Sigmoid colon (tissue), 7 donors: ENCODE measurements around the gene CT47A1. TPM values are rescaled to one million over a fixed set of nuclear protein-coding genes. Genes with fewer than 3 reads are reported as not detected.
"Not testable (repeated sequence)": the region's sequence is repeated elsewhere in the genome, so short reads cannot be mapped to it uniquely, and the experiment has no call there.

Experiments used
- DNase-seq: peaks from one replicate; pipeline ENCODE4 v3.0.0-alpha.2; 2019
- H3K27ac ChIP-seq, 4 donors: fragments of 200-600 bp; sonication (generic); one replicate each; pipeline ENCODE4 v1.5.1; 2016 to 2019; ENCODE audit warnings: mild to moderate bottlenecking in 1 of 4
- H3K27me3 ChIP-seq, 3 donors: fragments of 200-600 bp; sonication (generic); one replicate each; pipeline ENCODE4 v1.5.1; 2019; ENCODE audit warnings: mild to moderate bottlenecking in 1 of 3
- H3K36me3 ChIP-seq, 4 donors: fragments of 200-600 bp; sonication (generic); one replicate each; pipeline ENCODE4 v1.5.1; 2016 to 2019
- H3K4me1 ChIP-seq, 4 donors: fragments of 200-600 bp; sonication (generic); one replicate each; pipeline ENCODE4 v1.5.1; 2017 to 2019
- H3K4me3 ChIP-seq, 4 donors: fragments of 200-600 bp; sonication (generic); one replicate each; pipeline ENCODE4 v1.5.1; 2017 to 2019; ENCODE audit warnings: mild to moderate bottlenecking in 2 of 4, moderate library complexity in 1 of 4
- H3K9me3 ChIP-seq, 4 donors: fragments of 200-600 bp in 3 of 4; sonication (generic) in 3 of 4; one replicate each; pipeline versions ENCODE4 v1.5.1 to v1.6.1; 2013 to 2019
- CTCF ChIP-seq, 4 experiments: fragments of 450-650 bp in 3 of 4; fragments of 200-600 bp in 1 of 4; IDR thresholded peaks; one replicate each; pipeline ENCODE4 v1.5.1; 2016 to 2019; ENCODE audit warnings: antibody characterized with exemption in 4 of 4, mild to moderate bottlenecking in 3 of 4, moderate library complexity in 2 of 4
- EP300 ChIP-seq, 4 donors: sonication (generic); formaldehyde crosslinking; IDR thresholded peaks; one replicate each; pipeline ENCODE4 v1.6.1; 2017; ENCODE audit warnings: antibody characterized with exemption in 4 of 4
- POLR2A ChIP-seq, 2 donors: fragments of 450-650 bp; IDR thresholded peaks; one replicate each; pipeline ENCODE4 v1.6.1; 2016; ENCODE audit warnings: antibody characterized with exemption in 2 of 2, mild to moderate bottlenecking in 2 of 2, moderate library complexity in 2 of 2
- POLR2AphosphoS5 ChIP-seq, 4 donors: sonication (generic); formaldehyde crosslinking; IDR thresholded peaks; one replicate each; pipeline ENCODE4 v1.6.1; 2017; ENCODE audit warnings: antibody characterized with exemption in 4 of 4
- WGBS, 2 donors: extraction: QIAGEN DNeasy Blood & Tissue Kit; methylation state at CpG; one replicate each; pipeline ENCODE4 v1.1.7; 2013; 5-methylcytosine and 5-hydroxymethylcytosine counted together
- intact Hi-C: fragments of 100-400 bp; cut with DNase I; formaldehyde crosslinking; loops from one replicate; pipeline ENCODE4 v1.15.1; 2023
- polyA plus RNA-seq, 3 donors: library from polyadenylated mRNA; stranded (reverse); fragments of 200-250 nt; gene quantifications; one replicate each; pipeline ENCODE4 v1.2.3, GENCODE V29; 2013
- total RNA-seq, 4 donors: library from RNA; depleted of rRNA; stranded (reverse); fragments of >200 nt; gene quantifications; one replicate each; pipeline ENCODE4 v1.1.0, GENCODE V29; 2016
- donor health status: healthy with polysubstance abuse.
- donor health status: Bipolar disorder and iron deficiency.
- donor health status: healthy.

The CT47A1 gene
- total RNA-seq (not detected), polyA plus RNA-seq (not detected)

GRCh38 chrX:120985660-120986059 lies at the start of gene CT47A1:
TSS of gene CT47A1 (minus strand) at chrX:120985760. CDS start at chrX:120985529, 231 bp downstream.
- H3K27ac ChIP-seq, H3K4me3 ChIP-seq, H3K9me3 ChIP-seq, DNase-seq, H3K27me3 ChIP-seq, H3K4me1 ChIP-seq, H3K36me3 ChIP-seq, intact Hi-C loops: not testable (repeated sequence)
- WGBS, 2 donors: no CpG with 5 or more reads among the region's 8 CpGs

GRCh38 chrX:121032531-121032930 lies 47.0 kb upstream of the CT47A1 start:
- DNase-seq: no peak
- no peak overlapping the region for H3K27ac ChIP-seq
- no peaks in the 10 kb centered on the region for H3K9me3 ChIP-seq
- WGBS, 2 donors: 70 to 71% methylated on average over 2 of the region's 2 CpGs
- intact Hi-C loops: no loop called here
- no peaks in the 10 kb centered on the region for H3K4me1 ChIP-seq
- no peaks in the 10 kb centered on the region for H3K27me3 ChIP-seq
- no peak overlapping the region for H3K4me3 ChIP-seq
- no peak for TF ChIP-seq CTCF (IDR thresholded peaks at IDR 0.05)
- TF ChIP-seq POLR2A (IDR thresholded peaks at IDR 0.05): no peak
- no peak for TF ChIP-seq POLR2AphosphoS5 (IDR thresholded peaks at IDR 0.05)
- TF ChIP-seq EP300 (IDR thresholded peaks at IDR 0.05): no peak
- H3K36me3 ChIP-seq: no peaks in the 10 kb centered on the region

GRCh38 chrX:121030083-121030482 lies 44.5 kb upstream of the CT47A1 start:
- 93 to 94% methylated on average over 4 of the region's 4 CpGs for WGBS, 2 donors

GRCh38 chrX:121028419-121028818 lies 42.9 kb upstream of the CT47A1 start:
- no peaks in the 10 kb centered on the region for H3K4me1 ChIP-seq
- no peaks in the 10 kb centered on the region for H3K9me3 ChIP-seq
- H3K4me3 ChIP-seq: no peak overlapping the region
- TF ChIP-seq EP300 (IDR thresholded peaks at IDR 0.05): no peak
- TF ChIP-seq POLR2AphosphoS5 (IDR thresholded peaks at IDR 0.05): no peak
- no peak for TF ChIP-seq CTCF (IDR thresholded peaks at IDR 0.05)
- no peak for TF ChIP-seq POLR2A (IDR thresholded peaks at IDR 0.05)
- no peaks in the 10 kb centered on the region for H3K36me3 ChIP-seq
- 53 to 61% methylated on average over 1 of the region's 1 CpG for WGBS, 2 donors
- intact Hi-C loops: no loop called here
- no peak for DNase-seq
- H3K27ac ChIP-seq: no peak overlapping the region
- H3K27me3 ChIP-seq: no peaks in the 10 kb centered on the region

More at GRCh38 chrX:121030083-121030482, 44.5 kb upstream of the CT47A1 start:
- Histone ChIP-seq H3K27ac (no peak overlapping the region), H3K9me3 (no peaks in the 10 kb centered on the region), H3K27me3 (no peaks in the 10 kb centered on the region), H3K36me3 (no peaks in the 10 kb centered on the region), H3K4me3 (no peak overlapping the region), H3K4me1 (no peaks in the 10 kb centered on the region)
- DNase-seq: no peak
- intact Hi-C loops: no loop called here
- no peak for TF ChIP-seq CTCF (IDR thresholded peaks at IDR 0.05)
- TF ChIP-seq POLR2A (IDR thresholded peaks at IDR 0.05): no peak
- no peak for TF ChIP-seq EP300 (IDR thresholded peaks at IDR 0.05)
- no peak for TF ChIP-seq POLR2AphosphoS5 (IDR thresholded peaks at IDR 0.05)

- DNase-seq: no peak
- Histone ChIP-seq H3K27me3 (no peaks in the 10 kb centered on the region), H3K36me3 (no peaks in the 10 kb centered on the region), H3K4me1 (no peaks in the 10 kb centered on the region), H3K27ac (no peak overlapping the region), H3K9me3 (no peaks in the 10 kb centered on the region), H3K4me3 (no peak overlapping the region)
- intact Hi-C loops: no loop called here
- WGBS, 2 donors: 82 to 91% methylated on average over 2 of the region's 2 CpGs
- TF ChIP-seq CTCF (IDR thresholded peaks at IDR 0.05) (no peak), POLR2A (IDR thresholded peaks at IDR 0.05) (no peak), POLR2AphosphoS5 (IDR thresholded peaks at IDR 0.05) (no peak), EP300 (IDR thresholded peaks at IDR 0.05) (no peak)
Observed at GRCh38 chrX:121014826-121015225, 29.3 kb upstream of the CT47A1 start.
